ENCODE data around the gene AOAH. TPM values are rescaled to one million over a fixed set of nuclear protein-coding genes. Genes with fewer than 3 reads are reported as not detected.

The AOAH gene
- total RNA-seq, 1 experiment from 2014 or later, result 0.39 TPM

DNA sequence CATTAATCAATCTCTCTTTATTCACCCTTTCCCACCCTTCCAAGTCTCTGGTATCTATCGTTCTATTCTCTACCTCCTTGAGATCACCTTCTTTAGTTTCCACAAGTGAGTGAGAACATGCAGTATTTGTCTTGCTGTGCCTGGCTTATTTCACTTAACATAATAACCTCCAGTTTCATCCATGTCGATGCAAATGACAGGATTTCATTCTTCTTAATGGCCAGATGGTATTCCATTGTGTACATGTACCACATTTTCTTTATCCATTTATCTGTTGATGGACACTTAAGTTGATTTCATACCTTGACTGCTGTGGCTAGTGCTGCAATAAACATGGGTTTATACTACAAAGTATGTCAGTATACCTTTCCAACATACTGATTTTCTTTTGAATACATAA lies 3.8 kb upstream of the AOAH start:
- 100% methylated on average over 1 of the region's 2 CpGs for WGBS (ENCODE audit: extremely low coverage, insufficient read length, low lambda C conversion rate)
- Histone ChIP-seq H3K18ac (ENCODE audit: insufficient read length, low read depth, low read length) (no peak overlapping the region), H2AK5ac (ENCODE audit: insufficient read length, low read length) (no peak overlapping the region), H3K9ac (ENCODE audit: extremely low read depth, insufficient read length, low read length) (no peak overlapping the region), H3K56ac (ENCODE audit: insufficient read length, low read depth, low read length) (no peak overlapping the region), H4K8ac (replicated peaks; ENCODE audit: insufficient read length, low read depth, low read length) (no peak overlapping the region), H4K91ac (ENCODE audit: insufficient read length, low read depth, low read length) (no peak overlapping the region), H2BK5ac (ENCODE audit: insufficient read length, low read length) (no peak overlapping the region), H3K9me3 (ENCODE audit: control insufficient read depth, low read depth, low read length) (no peaks in the 10 kb centered on the region), H2BK12ac (ENCODE audit: insufficient read length, low read depth, low read length) (no peak overlapping the region), H3K27ac (ENCODE audit: insufficient read length, low read depth, low read length) (no peak overlapping the region), H2BK15ac (ENCODE audit: low read depth, low read length) (no peak overlapping the region), H2BK120ac (ENCODE audit: low read depth, low read length, poor library complexity, severe bottlenecking) (no peak overlapping the region), H3K79me1 (ENCODE audit: insufficient read depth, low read depth, low read length, poor library complexity, severe bottlenecking) (no peaks in the 10 kb centered on the region), H4K5ac (ENCODE audit: insufficient read length, low read depth, low read length) (no peak overlapping the region), H3K14ac (ENCODE audit: insufficient read depth, low read length) (no peak overlapping the region), H3K4me1 (ENCODE audit: insufficient read depth, low read length) (no peaks in the 10 kb centered on the region), H3K27me3 (ENCODE audit: insufficient read depth, low read length) (no peaks in the 10 kb centered on the region), H3K4ac (ENCODE audit: low read depth, low read length) (no peak overlapping the region), H3K23me2 (ENCODE audit: insufficient read length, low read depth, low read length, poor library complexity, severe bottlenecking) (no peaks in the 10 kb centered on the region), H4K20me1 (ENCODE audit: control insufficient read depth, insufficient read depth, insufficient read length) (no peaks in the 10 kb centered on the region), H2AFZ (ENCODE audit: low read length) (no peak overlapping the region), H3K23ac (ENCODE audit: insufficient read length, low read depth, low read length) (no peak overlapping the region), H3T11ph (ENCODE audit: low read length) (no peak overlapping the region), H3K79me2 (ENCODE audit: insufficient read depth, low read length) (no peaks in the 10 kb centered on the region), H2BK20ac (ENCODE audit: low read depth, low read length, poor library complexity, severe bottlenecking) (no peak overlapping the region), H3K4me2 (ENCODE audit: insufficient read depth, insufficient read length, low read length) (no peak overlapping the region)
- no peaks in the 10 kb centered on the region; the same call in 1 of the 2 replicates for H3K27me3 Mint-ChIP-seq (ENCODE audit: low read depth)
- TF ChIP-seq, protein P1, sequence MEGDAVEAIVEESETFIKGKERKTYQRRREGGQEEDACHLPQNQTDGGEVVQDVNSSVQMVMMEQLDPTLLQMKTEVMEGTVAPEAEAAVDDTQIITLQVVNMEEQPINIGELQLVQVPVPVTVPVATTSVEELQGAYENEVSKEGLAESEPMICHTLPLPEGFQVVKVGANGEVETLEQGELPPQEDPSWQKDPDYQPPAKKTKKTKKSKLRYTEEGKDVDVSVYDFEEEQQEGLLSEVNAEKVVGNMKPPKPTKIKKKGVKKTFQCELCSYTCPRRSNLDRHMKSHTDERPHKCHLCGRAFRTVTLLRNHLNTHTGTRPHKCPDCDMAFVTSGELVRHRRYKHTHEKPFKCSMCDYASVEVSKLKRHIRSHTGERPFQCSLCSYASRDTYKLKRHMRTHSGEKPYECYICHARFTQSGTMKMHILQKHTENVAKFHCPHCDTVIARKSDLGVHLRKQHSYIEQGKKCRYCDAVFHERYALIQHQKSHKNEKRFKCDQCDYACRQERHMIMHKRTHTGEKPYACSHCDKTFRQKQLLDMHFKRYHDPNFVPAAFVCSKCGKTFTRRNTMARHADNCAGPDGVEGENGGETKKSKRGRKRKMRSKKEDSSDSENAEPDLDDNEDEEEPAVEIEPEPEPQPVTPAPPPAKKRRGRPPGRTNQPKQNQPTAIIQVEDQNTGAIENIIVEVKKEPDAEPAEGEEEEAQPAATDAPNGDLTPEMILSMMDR (conservative IDR thresholded peaks at IDR 0.05), result no peak
- H3K27ac Mint-ChIP-seq, result no peak overlapping the region
- peaks cover 5 to 7% of the 10 kb centered on the region in 2 experiments; a peak in 2 of 5 replicates for H3K9me3 Mint-ChIP-seq
- 0 out of 7 replicates have a peak, but pooled peaks cover 0 to 4% (median 0%) of the 10 kb centered on the region in 3 experiments for H3K36me3 Mint-ChIP-seq (ENCODE audit: insufficient read depth in 1 of 3, low read depth in 3 of 3)
- no peak overlapping the region for H3K4me3 Mint-ChIP-seq
- no peak for DNase-seq
- no peaks in the 10 kb centered on the region; a peak in 1 of 4 replicates for H3K4me1 Mint-ChIP-seq

Measured in H9 (cell line).